A673 (cell line): ENCODE data around the gene CYP11A1.

Source experiments
- EZH2 ChIP-seq: fragments of 200-600 bp; sonication (generic); IDR thresholded peaks from 2 replicates; pipeline ENCODE4 v1.6.1; 2017; ENCODE audit warnings: borderline replicate concordance, low read depth, mild to moderate bottlenecking, mixed read lengths, antibody characterized with exemption, low read length; ENCODE audit not compliant: poor library complexity, severe bottlenecking
- TF ChIP-seq, protein P1 (sequence below): fragments of 300-800, 200-600 bp; sonication (generic); conservative IDR thresholded peaks from 2 replicates; pipeline ENCODE4 v1.5.1; 2017; ENCODE audit warnings: low read depth, mild to moderate bottlenecking, antibody characterized with exemption, low read length, moderate library complexity, mixed read lengths

GRCh38 chr15:74376825-74377581, 9.6 kb upstream of the CYP11A1 start:
- TF ChIP-seq, protein P1, sequence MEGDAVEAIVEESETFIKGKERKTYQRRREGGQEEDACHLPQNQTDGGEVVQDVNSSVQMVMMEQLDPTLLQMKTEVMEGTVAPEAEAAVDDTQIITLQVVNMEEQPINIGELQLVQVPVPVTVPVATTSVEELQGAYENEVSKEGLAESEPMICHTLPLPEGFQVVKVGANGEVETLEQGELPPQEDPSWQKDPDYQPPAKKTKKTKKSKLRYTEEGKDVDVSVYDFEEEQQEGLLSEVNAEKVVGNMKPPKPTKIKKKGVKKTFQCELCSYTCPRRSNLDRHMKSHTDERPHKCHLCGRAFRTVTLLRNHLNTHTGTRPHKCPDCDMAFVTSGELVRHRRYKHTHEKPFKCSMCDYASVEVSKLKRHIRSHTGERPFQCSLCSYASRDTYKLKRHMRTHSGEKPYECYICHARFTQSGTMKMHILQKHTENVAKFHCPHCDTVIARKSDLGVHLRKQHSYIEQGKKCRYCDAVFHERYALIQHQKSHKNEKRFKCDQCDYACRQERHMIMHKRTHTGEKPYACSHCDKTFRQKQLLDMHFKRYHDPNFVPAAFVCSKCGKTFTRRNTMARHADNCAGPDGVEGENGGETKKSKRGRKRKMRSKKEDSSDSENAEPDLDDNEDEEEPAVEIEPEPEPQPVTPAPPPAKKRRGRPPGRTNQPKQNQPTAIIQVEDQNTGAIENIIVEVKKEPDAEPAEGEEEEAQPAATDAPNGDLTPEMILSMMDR = no peak
- no peak for TF ChIP-seq EZH2
